Measurements from ENCODE around the gene SERINC2. TPM values are rescaled to one million over a fixed set of nuclear protein-coding genes. Genes with fewer than 3 reads are reported as not detected.
"Not testable (repeated sequence)": the region's sequence is repeated elsewhere in the genome, so short reads cannot be mapped to it uniquely, and the experiment has no call there.

Gene SERINC2
- total RNA-seq, 1 donor from 2014 or later = 38.6 TPM

GRCh38 chr1:31467005-31467674 is 54.1 kb downstream of the SERINC2 start:
- DNase-seq (ENCODE audit: low read depth) = peak; percentile 66

- DNase-seq (ENCODE audit: low read depth) = no peak
These were observed 57.8 kb downstream of the SERINC2 start for GRCh38 chr1:31470794-31471315.

GRCh38 chr1:31471452-31472313 is 58.7 kb downstream of the SERINC2 start:
- peak; percentile 80 for DNase-seq (ENCODE audit: low read depth)

GRCh38 chr1:31472314-31472651 is 59.3 kb downstream of the SERINC2 start:
- not testable (repeated sequence) for DNase-seq (ENCODE audit: low read depth)

GRCh38 chr1:31472673-31473072 is 59.7 kb downstream of the SERINC2 start:
- DNase-seq (ENCODE audit: low read depth) = not testable (repeated sequence)

GRCh38 chr1:31473508-31473907 is 60.5 kb downstream of the SERINC2 start:
- DNase-seq (ENCODE audit: low read depth) = not testable (repeated sequence)

GRCh38 chr1:31474567-31474966 is 61.6 kb downstream of the SERINC2 start:
- DNase-seq (ENCODE audit: low read depth) = not testable (repeated sequence)

- peak; percentile 55 for DNase-seq (ENCODE audit: low read depth)
These were observed 64.2 kb downstream of the SERINC2 start for GRCh38 chr1:31476891-31477846.

GRCh38 chr1:31478167-31478566 is 65.2 kb downstream of the SERINC2 start:
- no peak for DNase-seq (ENCODE audit: low read depth)

GRCh38 chr1:31479811-31480210 is 66.8 kb downstream of the SERINC2 start:
- peak; percentile 8 for DNase-seq (ENCODE audit: low read depth)

- DNase-seq (ENCODE audit: low read depth) = not testable (repeated sequence)
These were observed 67.4 kb downstream of the SERINC2 start for GRCh38 chr1:31480426-31480825.

GRCh38 chr1:31482482-31483011 is 69.5 kb downstream of the SERINC2 start:
- DNase-seq (ENCODE audit: low read depth) = peak; percentile 3

GRCh38 chr1:31483012-31483946 is 70.3 kb downstream of the SERINC2 start:
- peak; percentile 99 for DNase-seq (ENCODE audit: low read depth)

Other genes with a start within 250 kb of the SERINC2 start
- gene NKAIN1, start 173.3 kb upstream of the SERINC2 start, total RNA-seq = 0.10 TPM in 1 of 2 replicates, not detected in the other
- gene SNRNP40, start 116.4 kb upstream of the SERINC2 start, total RNA-seq = 54.7 and 117 TPM in 2 replicates
- 50.9 and 68.8 TPM in 2 replicates for gene ZCCHC17, start 116.2 kb upstream of the SERINC2 start, total RNA-seq
- 11.3 and 74.1 TPM in 2 replicates for gene FABP3, start 40.1 kb upstream of the SERINC2 start, total RNA-seq
- 168 and 349 TPM in 2 replicates for gene TINAGL1, start 163.3 kb downstream of the SERINC2 start, total RNA-seq
- not detected in 2 replicates for gene HCRTR1, start 204.5 kb downstream of the SERINC2 start, total RNA-seq
- gene PEF1, start 231.7 kb downstream of the SERINC2 start, total RNA-seq = 80.4 and 121 TPM in 2 replicates